ENCODE measurements around the gene JAK3.

DNA sequence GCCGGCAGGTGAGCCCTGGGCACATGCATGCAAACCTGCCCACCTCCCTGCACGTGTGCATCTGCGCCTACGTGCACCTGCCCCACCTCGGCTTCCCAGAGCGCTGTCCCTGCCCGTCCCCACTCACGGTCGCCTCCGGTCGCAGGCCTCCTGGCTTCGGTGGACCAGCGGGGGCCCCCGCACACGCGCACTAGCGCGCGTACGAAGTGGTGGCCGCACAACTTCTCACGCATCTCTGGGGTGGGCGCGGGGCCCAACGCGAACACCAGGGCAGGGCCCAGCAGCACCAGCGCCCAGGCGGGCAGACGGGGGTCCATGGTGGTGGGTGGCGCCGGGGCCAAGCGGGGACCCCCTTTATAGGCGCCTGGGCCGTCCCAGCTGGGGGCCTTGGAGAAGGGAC lies 26.6 kb downstream of the JAK3 start, which contains the start of gene INSL3:
- TF ChIP-seq, protein P1, sequence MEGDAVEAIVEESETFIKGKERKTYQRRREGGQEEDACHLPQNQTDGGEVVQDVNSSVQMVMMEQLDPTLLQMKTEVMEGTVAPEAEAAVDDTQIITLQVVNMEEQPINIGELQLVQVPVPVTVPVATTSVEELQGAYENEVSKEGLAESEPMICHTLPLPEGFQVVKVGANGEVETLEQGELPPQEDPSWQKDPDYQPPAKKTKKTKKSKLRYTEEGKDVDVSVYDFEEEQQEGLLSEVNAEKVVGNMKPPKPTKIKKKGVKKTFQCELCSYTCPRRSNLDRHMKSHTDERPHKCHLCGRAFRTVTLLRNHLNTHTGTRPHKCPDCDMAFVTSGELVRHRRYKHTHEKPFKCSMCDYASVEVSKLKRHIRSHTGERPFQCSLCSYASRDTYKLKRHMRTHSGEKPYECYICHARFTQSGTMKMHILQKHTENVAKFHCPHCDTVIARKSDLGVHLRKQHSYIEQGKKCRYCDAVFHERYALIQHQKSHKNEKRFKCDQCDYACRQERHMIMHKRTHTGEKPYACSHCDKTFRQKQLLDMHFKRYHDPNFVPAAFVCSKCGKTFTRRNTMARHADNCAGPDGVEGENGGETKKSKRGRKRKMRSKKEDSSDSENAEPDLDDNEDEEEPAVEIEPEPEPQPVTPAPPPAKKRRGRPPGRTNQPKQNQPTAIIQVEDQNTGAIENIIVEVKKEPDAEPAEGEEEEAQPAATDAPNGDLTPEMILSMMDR (IDR thresholded peaks at IDR 0.05; ENCODE audit: low read depth, low read length) = no peak
- TF ChIP-seq EZH2phosphoT487 (IDR thresholded peaks at IDR 0.05; ENCODE audit: low read depth) = no peak

All from OCI-LY3 (cell line).